Left ventricle myocardium inferior (tissue), 1 donor: Measurements from ENCODE around the gene VSTM2B. TPM values are rescaled to one million over a fixed set of nuclear protein-coding genes. Genes with fewer than 3 reads are reported as not detected.
"Not testable (repeated sequence)": the region's sequence is repeated elsewhere in the genome, so short reads cannot be mapped to it uniquely, and the experiment has no call there.

Experiments used
- DNase-seq: peaks from one replicate; pipeline ENCODE4 v3.0.0-alpha.2; 2020
- H3K27ac ChIP-seq: fragments of 200-600 bp; replicated peaks from 2 replicates; pipeline ENCODE4 v1.8.0; 2021
- H3K27me3 ChIP-seq: fragments of 200-600 bp; 2 replicates; pipeline ENCODE4 v1.8.0; 2021; ENCODE audit warnings: low read depth
- H3K36me3 ChIP-seq: fragments of 200-600 bp; 2 replicates; pipeline ENCODE4 v1.8.0; 2021
- H3K4me1 ChIP-seq: fragments of 200-600 bp; 2 replicates; pipeline ENCODE4 v1.8.0; 2021
- H3K4me3 ChIP-seq: fragments of 200-600 bp; 2 replicates; pipeline ENCODE4 v1.8.0; 2021; ENCODE audit warnings: mild to moderate bottlenecking, moderate library complexity
- H3K9me3 ChIP-seq: fragments of 200-600 bp; replicated peaks from 2 replicates; pipeline ENCODE4 v1.8.0; 2021
- CTCF ChIP-seq: fragments of 200-600 bp; IDR thresholded peaks from 2 replicates; pipeline ENCODE4 v1.8.0; 2021; ENCODE audit warnings: antibody characterized with exemption, mild to moderate bottlenecking, borderline replicate concordance
- intact Hi-C: fragments of 100-400 bp; cut with micrococcal nuclease; formaldehyde crosslinking; loops from one replicate; pipeline ENCODE4 v1.11.0; 2022
- total RNA-seq: library from RNA; stranded (reverse); fragmentation: NEBNext Ultra II Directional; extraction: Animal tissue kit (Norgen Biotek cat#: 25700); gene quantifications from one replicate; pipeline ENCODE4 v1.2.1, GENCODE V29; 2021
- donor health status: DM: no; HTN: yes; CAD: no; lungs with severe emphysema.

Gene VSTM2B
- total RNA-seq, 1 donor from 2014 or later: not detected

GRCh38 chr19:29485293-29485692 lies 40.5 kb upstream of the VSTM2B start:
- Histone ChIP-seq H3K36me3 (no peaks in the 10 kb centered on the region), H3K27ac (no peak overlapping the region), H3K4me3 (no peak overlapping the region), H3K9me3 (peaks cover 3% of the 10 kb centered on the region), H3K4me1 (no peaks in the 10 kb centered on the region), H3K27me3 (peaks cover 79% of the 10 kb centered on the region)
- DNase-seq: no peak
- TF ChIP-seq CTCF: no peak
- intact Hi-C loops: no loop called here

- H3K9me3 ChIP-seq, H3K4me1 ChIP-seq, H3K36me3 ChIP-seq, H3K4me3 ChIP-seq, DNase-seq, H3K27ac ChIP-seq, intact Hi-C loops: not testable (repeated sequence)
- peaks cover 86% of the 10 kb centered on the region for H3K27me3 ChIP-seq
Measured at GRCh38 chr19:29486961-29487360, 38.8 kb upstream of the VSTM2B start.

GRCh38 chr19:29487432-29487831 lies 38.4 kb upstream of the VSTM2B start:
- no peak for TF ChIP-seq CTCF
- no peak for DNase-seq

GRCh38 chr19:29488316-29488715 lies 37.5 kb upstream of the VSTM2B start:
- no peak for DNase-seq
- Histone ChIP-seq H3K9me3 (no peaks in the 10 kb centered on the region), H3K36me3 (no peaks in the 10 kb centered on the region), H3K27ac (no peak overlapping the region), H3K4me1 (no peaks in the 10 kb centered on the region), H3K4me3 (no peak overlapping the region), H3K27me3 (peaks cover 95% of the 10 kb centered on the region)
- no peak for TF ChIP-seq CTCF
- intact Hi-C loops: no loop called here

More at GRCh38 chr19:29487432-29487831, 38.4 kb upstream of the VSTM2B start:
- Histone ChIP-seq H3K27ac (no peak overlapping the region), H3K27me3 (peaks cover 91% of the 10 kb centered on the region), H3K9me3 (no peaks in the 10 kb centered on the region), H3K4me3 (no peak overlapping the region), H3K36me3 (no peaks in the 10 kb centered on the region), H3K4me1 (no peaks in the 10 kb centered on the region)
- intact Hi-C loops: no loop called here

DNA sequence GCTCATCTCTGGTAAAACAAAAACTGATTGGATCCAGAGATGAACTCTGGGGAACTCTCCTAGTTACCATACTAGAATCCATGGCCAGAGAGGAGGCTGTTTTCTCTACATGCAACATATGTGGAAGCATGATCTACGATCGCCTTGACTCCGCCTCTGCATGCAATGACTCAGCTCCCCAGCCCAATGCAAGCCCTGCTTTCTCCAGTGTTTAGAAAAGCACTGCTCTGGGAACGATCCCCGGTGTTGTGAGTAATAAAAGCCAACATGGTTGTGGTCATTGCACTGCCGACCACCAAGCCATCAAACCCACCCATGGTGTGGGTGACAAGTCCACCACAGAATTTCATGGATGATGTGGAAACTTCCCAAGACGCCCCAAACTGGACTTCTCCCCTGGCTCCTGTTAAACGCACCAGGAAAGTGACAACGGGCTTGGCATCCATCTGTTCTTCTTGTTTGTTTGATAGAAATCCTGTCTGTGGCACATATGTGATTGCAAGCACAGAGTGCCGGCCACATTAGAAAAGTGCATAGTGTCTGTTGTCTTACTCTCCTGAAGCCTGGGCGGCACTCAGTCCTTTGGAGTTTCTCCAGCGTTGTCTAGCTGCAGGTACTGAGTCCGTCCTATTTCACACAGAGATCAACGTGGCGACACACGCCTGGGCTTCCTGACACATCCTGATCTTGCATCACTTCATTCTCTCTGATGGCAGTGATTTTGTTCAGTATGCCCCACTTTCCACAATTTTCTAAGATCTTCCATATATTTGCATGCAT lies 36.4 kb upstream of the VSTM2B start:
- H3K4me1 ChIP-seq: no peaks in the 10 kb centered on the region
- no peaks in the 10 kb centered on the region for H3K36me3 ChIP-seq
- no peak overlapping the region for H3K4me3 ChIP-seq
- intact Hi-C loops: no loop called here
- H3K27me3 ChIP-seq: peaks cover 96% of the 10 kb centered on the region
- H3K27ac ChIP-seq: no peak overlapping the region
- no peaks in the 10 kb centered on the region for H3K9me3 ChIP-seq
- DNase-seq: no peak
- no peak for TF ChIP-seq CTCF

GRCh38 chr19:29491491-29491890 lies 34.3 kb upstream of the VSTM2B start:
- Histone ChIP-seq H3K9me3 (no peaks in the 10 kb centered on the region), H3K36me3 (no peaks in the 10 kb centered on the region), H3K4me1 (no peaks in the 10 kb centered on the region), H3K4me3 (no peak overlapping the region), H3K27me3 (peaks cover 82% of the 10 kb centered on the region), H3K27ac (no peak overlapping the region)
- DNase-seq: no peak
- intact Hi-C loops: no loop called here
- TF ChIP-seq CTCF: no peak
